NB4 (cell line): ENCODE results near the gene KCNIP4.
"Not testable (repeated sequence)": the region's sequence is repeated elsewhere in the genome, so short reads cannot be mapped to it uniquely, and the experiment has no call there.

Experiments
- CTCF ChIP-seq: IDR thresholded peaks from one replicate; pipeline ENCODE4 v1.5.1; 2012; ENCODE audit warnings: low read depth, low read length
- MAX ChIP-seq: IDR thresholded peaks from 2 replicates; pipeline ENCODE4 v1.6.1; 2011; ENCODE audit warnings: low read depth, low read length
- MYC ChIP-seq: IDR thresholded peaks from 2 replicates; pipeline ENCODE4 v1.6.1; 2011; ENCODE audit warnings: low read depth, low read length
- POLR2A ChIP-seq: IDR thresholded peaks from 2 replicates; pipeline ENCODE4 v1.6.1; 2011; ENCODE audit warnings: mild to moderate bottlenecking; ENCODE audit not compliant: insufficient read length; ENCODE audit errors: extremely low read depth

GRCh38 chr4:21996618-21997017 lies 48.0 kb upstream of the KCNIP4 start:
- TF ChIP-seq CTCF, MAX, POLR2A, MYC: not testable (repeated sequence)
